Activated CD4-positive, alpha-beta T cell treated with anti-CD3 and anti-CD28 coated beads for 1 hour (primary cell): ENCODE measurements around the gene SOWAHA.

ENCODE experiments used
- DNase-seq: peaks from one replicate; pipeline ENCODE4 v3.0.0-alpha.2; 2020

The SOWAHA gene

DNA sequence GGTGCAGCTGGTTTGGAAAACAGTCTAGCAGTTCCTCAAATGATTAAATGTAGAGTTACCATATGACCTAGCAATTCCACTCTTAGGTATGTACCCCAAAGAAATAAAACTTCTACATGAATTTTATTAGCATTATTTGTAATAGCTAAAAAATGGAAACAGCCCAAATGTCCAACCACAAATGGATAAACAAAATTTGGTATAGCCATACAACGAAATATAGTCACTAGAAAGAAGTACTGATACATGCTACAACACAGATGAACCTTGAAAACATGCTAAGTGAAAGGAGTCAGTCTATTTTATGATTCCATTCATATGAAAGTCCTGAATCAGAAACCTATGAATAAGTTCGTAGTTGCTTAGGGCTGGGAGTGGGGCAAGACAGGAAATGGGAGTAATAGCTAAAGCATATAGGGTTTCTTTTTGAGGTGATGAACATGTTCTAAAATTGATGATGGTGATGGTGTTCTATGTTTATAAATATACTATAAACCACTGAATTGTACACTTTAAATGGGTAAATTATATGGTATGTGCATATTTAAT lies 46.9 kb downstream of the SOWAHA start:
- DNase-seq, result no peak

DNA sequence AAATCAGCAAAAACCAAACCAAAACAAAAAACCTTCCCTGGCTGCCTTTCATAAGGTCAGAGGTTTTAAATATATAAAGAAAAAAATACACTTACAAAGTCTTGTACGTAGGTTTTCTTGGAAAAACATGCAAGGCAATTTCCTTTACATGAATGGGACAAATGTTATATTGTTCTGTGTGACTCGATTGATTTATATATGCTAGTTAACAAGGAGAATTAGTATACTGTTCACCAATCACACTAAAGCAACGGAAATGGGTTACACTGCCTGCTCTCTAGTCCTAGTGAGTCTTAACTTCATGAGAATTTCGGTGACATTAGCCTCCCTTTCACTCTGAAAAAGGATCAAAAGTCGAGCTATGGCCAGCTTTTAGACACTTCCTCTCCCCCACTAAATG lies 47.6 kb downstream of the SOWAHA start:
- DNase-seq, result no peak

DNA sequence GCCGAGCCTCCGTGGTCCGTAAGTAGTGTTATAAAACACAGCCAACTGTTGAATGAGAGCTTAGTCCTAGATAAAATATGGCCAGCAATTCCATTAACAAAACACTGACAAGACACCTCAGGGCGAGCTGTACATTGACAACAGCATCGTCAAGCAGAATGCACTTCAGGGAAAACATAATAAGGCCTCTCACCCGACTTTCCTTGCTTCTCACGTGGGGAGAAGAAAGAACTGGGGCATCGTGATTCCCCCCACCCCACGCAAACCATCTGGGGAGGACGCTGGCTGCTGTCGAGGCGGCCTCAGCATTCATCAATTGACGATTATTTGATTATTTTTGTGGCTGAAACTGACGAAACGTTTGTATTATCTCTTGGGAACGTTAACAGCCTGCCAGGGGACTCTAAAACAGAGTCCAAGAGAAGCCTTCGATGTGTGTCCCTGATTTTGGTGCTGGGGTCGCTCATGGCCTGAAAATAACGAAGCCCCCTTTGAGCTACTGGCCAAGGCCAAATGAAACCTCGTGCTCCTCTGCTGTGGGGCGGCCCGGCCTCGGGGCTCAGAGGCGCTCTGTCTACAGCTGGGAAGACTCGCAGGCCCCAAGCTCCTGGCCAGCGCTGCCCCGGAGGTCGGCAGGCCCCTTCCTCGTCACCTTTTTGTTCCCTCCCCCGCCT lies 52.7 kb downstream of the SOWAHA start:
- DNase-seq, result no peak
